NT2/D1 (cell line): ENCODE measurements around the gene EVI2B.
"Not testable (repeated sequence)": the region's sequence is repeated elsewhere in the genome, so short reads cannot be mapped to it uniquely, and the experiment has no call there.

Experiments
- DNase-seq: peaks from one replicate; pipeline ENCODE4 v3.0.0-alpha.2; 2011; ENCODE audit warnings: low read depth, low spot score
- H3K27me3 ChIP-seq: 2 replicates; pipeline ENCODE4 v1.6.0; 2011; ENCODE audit warnings: mild to moderate bottlenecking; ENCODE audit not compliant: insufficient read length, insufficient read depth
- H3K36me3 ChIP-seq: 2 replicates; pipeline ENCODE4 v1.6.1; 2011; ENCODE audit warnings: mild to moderate bottlenecking, low read length, mixed read lengths; ENCODE audit not compliant: insufficient read depth, insufficient read length
- H3K4me1 ChIP-seq: 2 replicates; pipeline ENCODE4 v1.5.1; 2011; ENCODE audit not compliant: insufficient read depth, insufficient read length
- H3K4me3 ChIP-seq: 2 replicates; pipeline ENCODE4 v1.5.1; 2011; ENCODE audit warnings: low read depth; ENCODE audit not compliant: insufficient read length
- H3K9ac ChIP-seq: 2 replicates; pipeline ENCODE4 v1.6.0; 2011; ENCODE audit warnings: low read depth; ENCODE audit not compliant: insufficient read length
- H3K9me3 ChIP-seq: 2 replicates; pipeline ENCODE4 v1.5.1; 2011; ENCODE audit warnings: mild to moderate bottlenecking, low read length; ENCODE audit not compliant: insufficient read depth
- SUZ12 ChIP-seq: IDR thresholded peaks from 2 replicates; pipeline ENCODE4 v1.6.1; 2011; ENCODE audit not compliant: insufficient read length, insufficient read depth; ENCODE audit errors: extremely low read depth
- YY1 ChIP-seq: IDR thresholded peaks from 2 replicates; pipeline ENCODE4 v1.6.1; 2011; ENCODE audit not compliant: insufficient read length, insufficient read depth
- ZNF274 ChIP-seq: IDR thresholded peaks from 2 replicates; pipeline ENCODE4 v1.6.1; 2011; ENCODE audit warnings: mild to moderate bottlenecking, low read depth, low read length

Gene EVI2B

DNA sequence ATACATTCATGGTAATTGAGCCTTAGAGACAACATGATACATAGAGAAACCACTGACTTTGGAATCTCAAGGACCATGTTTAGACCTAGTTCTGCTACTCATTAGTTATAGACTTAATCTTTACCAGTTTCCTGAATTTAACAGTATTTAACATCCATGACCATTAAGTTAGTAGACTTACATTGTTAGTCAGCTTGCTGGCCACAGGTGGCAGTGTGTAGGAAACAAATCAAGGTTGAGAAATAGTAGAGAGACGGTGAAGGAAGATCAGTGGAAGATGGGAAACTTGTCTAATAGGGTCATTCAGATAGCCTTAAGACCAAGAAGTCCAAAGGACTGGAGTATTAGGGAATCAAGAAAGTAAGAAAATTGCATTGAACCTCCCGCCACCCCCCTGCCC lies 47.8 kb downstream of the EVI2B start:
- Histone ChIP-seq H3K4me1 (no peaks in the 10 kb centered on the region), H3K9me3 (no peaks in the 10 kb centered on the region), H3K36me3 (peaks cover 17% of the 10 kb centered on the region), H3K4me3 (no peak overlapping the region), H3K27me3 (no peaks in the 10 kb centered on the region), H3K9ac (no peak overlapping the region)
- no peak for DNase-seq
- TF ChIP-seq ZNF274: no peak
- TF ChIP-seq YY1: no peak
- TF ChIP-seq SUZ12: no peak

DNA sequence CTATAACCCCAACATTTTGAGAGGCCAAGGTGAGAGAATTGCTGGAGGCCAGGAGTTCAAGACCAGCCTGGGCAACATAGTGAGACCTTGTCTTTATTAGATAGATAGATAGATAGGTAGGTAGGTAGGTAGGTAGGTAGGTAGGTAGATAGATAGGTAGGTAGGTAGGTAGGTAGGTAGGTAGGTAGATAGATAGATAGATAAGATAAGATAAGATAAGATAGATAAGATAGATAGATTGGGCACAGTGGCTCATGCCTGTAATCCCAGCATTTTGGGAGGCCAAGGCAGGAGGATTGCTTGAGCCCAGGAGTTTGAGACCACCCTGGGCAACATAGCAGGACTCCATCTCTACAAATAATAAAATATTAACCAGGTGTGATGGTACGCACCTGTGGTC lies 50.9 kb downstream of the EVI2B start:
- not testable (repeated sequence) for H3K9ac ChIP-seq

DNA sequence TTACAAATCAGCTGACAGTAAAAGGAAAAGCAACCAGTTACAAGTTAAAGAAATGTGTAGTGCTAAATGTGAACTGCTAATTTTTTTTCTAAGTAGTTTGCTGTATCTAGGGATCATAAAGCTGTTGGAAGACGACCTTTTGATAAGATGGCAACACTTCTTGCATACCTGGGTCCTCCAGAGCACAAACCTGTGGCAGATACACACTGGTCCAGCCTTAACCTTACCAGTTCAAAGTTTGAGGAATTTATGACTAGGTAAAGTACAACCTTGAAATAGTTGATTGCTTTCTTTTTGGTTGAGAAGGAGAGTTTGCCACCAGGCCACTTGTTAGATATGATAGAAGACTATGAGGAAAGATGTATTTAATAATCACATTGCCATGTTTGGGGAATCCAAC lies 52.3 kb downstream of the EVI2B start:
- no peak for DNase-seq
- H3K27me3 ChIP-seq: no peaks in the 10 kb centered on the region
- no peak overlapping the region for H3K4me3 ChIP-seq
- no peaks in the 10 kb centered on the region for H3K9me3 ChIP-seq
- no peaks in the 10 kb centered on the region for H3K4me1 ChIP-seq
- peaks cover 14% of the 10 kb centered on the region for H3K36me3 ChIP-seq
- no peak overlapping the region for H3K9ac ChIP-seq
- TF ChIP-seq SUZ12: no peak
- no peak for TF ChIP-seq ZNF274
- TF ChIP-seq YY1: no peak

More for the DNA sequence above, 50.9 kb downstream of the EVI2B start:
- H3K27me3 ChIP-seq, H3K9me3 ChIP-seq, H3K4me1 ChIP-seq, DNase-seq, H3K4me3 ChIP-seq: not testable (repeated sequence)
- peaks cover 19% of the 10 kb centered on the region for H3K36me3 ChIP-seq

DNA sequence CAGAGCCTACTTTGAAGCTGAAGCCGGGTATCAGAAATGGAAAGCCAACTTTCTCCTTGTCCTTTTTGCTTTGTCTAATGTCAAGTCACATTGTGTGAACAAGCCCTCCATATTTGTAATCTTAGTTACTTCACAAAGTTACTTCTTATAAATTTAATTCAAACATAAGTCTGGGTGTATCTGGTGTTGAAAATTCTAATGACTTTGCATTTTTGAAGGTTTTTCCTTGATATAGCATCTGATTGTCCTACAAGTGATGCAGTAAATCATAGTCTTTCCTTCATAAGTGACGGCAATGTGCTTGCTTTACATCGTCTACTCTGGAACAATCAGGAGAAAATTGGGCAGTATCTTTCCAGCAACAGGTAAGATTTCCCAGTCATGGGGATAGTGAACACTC lies 53.7 kb downstream of the EVI2B start:
- Histone ChIP-seq H3K9ac (no peak overlapping the region), H3K4me3 (no peak overlapping the region), H3K9me3 (no peaks in the 10 kb centered on the region), H3K4me1 (no peaks in the 10 kb centered on the region), H3K27me3 (no peaks in the 10 kb centered on the region), H3K36me3 (peaks cover 4% of the 10 kb centered on the region)
- no peak for TF ChIP-seq SUZ12
- no peak for TF ChIP-seq ZNF274
- no peak for TF ChIP-seq YY1
- no peak for DNase-seq

DNA sequence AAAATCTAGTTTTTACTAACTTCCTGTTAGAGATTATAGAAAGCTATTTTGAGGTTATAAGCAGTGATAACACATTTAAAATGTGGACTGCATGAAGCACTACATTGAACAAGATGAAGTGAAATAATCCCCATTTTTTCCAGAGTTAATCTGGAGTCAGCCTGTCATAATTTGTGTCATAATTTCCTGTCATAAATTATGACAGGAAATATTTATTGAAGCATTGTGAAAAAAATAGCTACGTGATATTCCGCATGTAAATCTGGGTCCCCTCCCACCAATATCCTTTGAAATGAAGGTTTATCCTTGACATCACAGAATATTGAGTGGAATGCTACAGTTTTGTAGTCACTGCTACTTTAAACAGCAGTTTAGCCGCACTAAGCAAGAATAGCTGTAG lies 56.9 kb downstream of the EVI2B start:
- TF ChIP-seq YY1 (no peak), ZNF274 (no peak), SUZ12 (no peak)
- H3K4me3 ChIP-seq: no peak overlapping the region
- H3K27me3 ChIP-seq: no peaks in the 10 kb centered on the region
- H3K9me3 ChIP-seq: no peaks in the 10 kb centered on the region
- no peaks in the 10 kb centered on the region for H3K4me1 ChIP-seq
- H3K36me3 ChIP-seq: peaks cover 5% of the 10 kb centered on the region
- H3K9ac ChIP-seq: no peak overlapping the region
- no peak for DNase-seq

DNA sequence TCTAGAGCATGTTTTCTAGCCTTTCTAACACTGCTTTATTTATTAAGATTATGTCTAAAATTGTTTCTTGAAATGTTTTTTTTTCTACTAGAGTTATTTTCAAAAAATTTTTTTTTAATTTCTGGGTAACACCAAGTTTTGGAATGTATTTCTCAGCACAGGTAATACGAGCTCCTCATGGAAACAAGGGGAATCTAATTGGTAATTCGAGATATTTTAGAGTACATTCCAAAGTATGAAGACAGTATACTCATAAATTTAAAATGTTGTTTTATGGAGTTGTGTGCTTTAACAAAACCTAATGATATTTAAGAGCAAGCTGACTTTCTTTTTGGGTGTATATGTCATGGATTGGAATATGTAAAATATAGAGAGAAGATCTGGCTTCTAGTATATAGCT lies 59.2 kb downstream of the EVI2B start:
- H3K9me3 ChIP-seq: no peaks in the 10 kb centered on the region
- no peak overlapping the region for H3K9ac ChIP-seq
- no peak for DNase-seq
- no peaks in the 10 kb centered on the region for H3K27me3 ChIP-seq
- H3K4me1 ChIP-seq: no peaks in the 10 kb centered on the region
- peaks cover 5% of the 10 kb centered on the region for H3K36me3 ChIP-seq
- TF ChIP-seq YY1: no peak
- no peak for TF ChIP-seq ZNF274
- no peak for TF ChIP-seq SUZ12
- no peak overlapping the region for H3K4me3 ChIP-seq
